WTC11 (cell line): Measurements from ENCODE around the gene PDCD6IP. TPM values are rescaled to one million over a fixed set of nuclear protein-coding genes. Genes with fewer than 3 reads are reported as not detected.

Source experiments
- ATAC-seq: fragments of 200-7000 bp; cut with Tn5 transposase; 2 replicates; pipeline ENCODE4 v1.10.0; 2021; ENCODE audit warnings: mild to moderate bottlenecking, moderate library complexity
- CTCF ChIA-PET: fragments of 300-600 bp; sonication (Branson Sonifier 250); formaldehyde crosslinking; loops from one replicate; lab custom pipeline; 2021; ENCODE audit warnings: antibody characterized with exemption; lab: Charles Lee
- POLR2A ChIA-PET: fragments of 350-600 bp; sonication (Branson Sonifier 250); formaldehyde crosslinking; loops from one replicate; lab custom pipeline; 2021; ENCODE audit warnings: antibody characterized with exemption; lab: Charles Lee
- DNase-seq: peaks from one replicate; pipeline ENCODE4 v3.0.0; 2021; ENCODE audit warnings: low spot score
- H3K27ac Mint-ChIP-seq: 2 replicates; pipeline ENCODE4 v1.8.0; 2021; ENCODE audit warnings: mixed read lengths
- H3K27me3 Mint-ChIP-seq: 2 replicates; pipeline ENCODE4 v1.8.0; 2021; ENCODE audit warnings: low read depth, mild to moderate bottlenecking, moderate library complexity, mixed read lengths
- H3K36me3 Mint-ChIP-seq: 2 replicates; pipeline ENCODE4 v1.8.0; 2021; ENCODE audit warnings: mixed read lengths
- H3K4me1 Mint-ChIP-seq: 2 replicates; pipeline ENCODE4 v1.8.0; 2022; ENCODE audit warnings: mixed read lengths
- H3K4me3 Mint-ChIP-seq: 2 replicates; pipeline ENCODE4 v1.8.0; 2021; ENCODE audit warnings: mild to moderate bottlenecking, moderate library complexity, mixed read lengths
- H3K9me3 Mint-ChIP-seq: 2 replicates; pipeline ENCODE4 v1.8.0; 2021; ENCODE audit warnings: mixed read lengths
- AFF4 ChIP-seq: sonication (generic); formaldehyde crosslinking; IDR thresholded peaks from 2 replicates; pipeline ENCODE4 v1.8.1; 2023; ENCODE audit warnings: mild to moderate bottlenecking, missing genetic modification reagents, borderline replicate concordance
- E2F1 ChIP-seq: sonication (generic); formaldehyde crosslinking; IDR thresholded peaks from 2 replicates; pipeline ENCODE4 v1.8.0; 2022; ENCODE audit warnings: mild to moderate bottlenecking, missing genetic modification reagents
- FOXJ3 ChIP-seq: sonication (generic); formaldehyde crosslinking; IDR thresholded peaks from 2 replicates; pipeline ENCODE4 v1.9.0; 2021; ENCODE audit warnings: missing genetic modification reagents, mild to moderate bottlenecking, borderline replicate concordance
- FOXP1 ChIP-seq: sonication (generic); formaldehyde crosslinking; IDR thresholded peaks from 2 replicates; pipeline ENCODE4 v1.8.0; 2022; ENCODE audit warnings: missing genetic modification reagents, mild to moderate bottlenecking, moderate library complexity, borderline replicate concordance
- GABPB1 ChIP-seq: sonication (generic); formaldehyde crosslinking; IDR thresholded peaks from 2 replicates; pipeline ENCODE4 v1.8.1; 2023; ENCODE audit warnings: mild to moderate bottlenecking, missing genetic modification reagents
- GRHL2 ChIP-seq: fragments of 250-450 bp; sonication (Bioruptor Pico); IDR thresholded peaks from 2 replicates; pipeline ENCODE4 v1.8.0; 2022; ENCODE audit warnings: mild to moderate bottlenecking, moderate library complexity; ENCODE audit not compliant: insufficient replicate concordance, severe bottlenecking
- IRF1 ChIP-seq: sonication (generic); formaldehyde crosslinking; IDR thresholded peaks from 2 replicates; pipeline ENCODE4 v1.8.0; 2023; ENCODE audit warnings: missing genetic modification reagents
- KAT7 ChIP-seq: sonication (generic); formaldehyde crosslinking; IDR thresholded peaks from 2 replicates; pipeline ENCODE4 v1.8.1; 2023; ENCODE audit warnings: missing genetic modification reagents, mild to moderate bottlenecking, borderline replicate concordance
- PREB ChIP-seq: sonication (generic); formaldehyde crosslinking; IDR thresholded peaks from 2 replicates; pipeline ENCODE4 v1.8.1; 2022; ENCODE audit warnings: mild to moderate bottlenecking, missing genetic modification reagents, moderate library complexity, borderline replicate concordance
- RELA ChIP-seq: sonication (generic); formaldehyde crosslinking; IDR thresholded peaks from 2 replicates; pipeline ENCODE4 v1.8.1; 2022; ENCODE audit warnings: missing genetic modification reagents, mild to moderate bottlenecking, borderline replicate concordance
- SP1 ChIP-seq: sonication (generic); formaldehyde crosslinking; conservative IDR thresholded peaks from 2 replicates; pipeline ENCODE4 v1.8.1; 2022; ENCODE audit warnings: missing genetic modification reagents
- STAT6 ChIP-seq: sonication (generic); formaldehyde crosslinking; conservative IDR thresholded peaks from 2 replicates; pipeline ENCODE4 v1.8.1; 2023; ENCODE audit warnings: mild to moderate bottlenecking, low read depth, missing genetic modification reagents, moderate library complexity
- TEAD4 ChIP-seq: sonication (generic); formaldehyde crosslinking; IDR thresholded peaks from 2 replicates; pipeline ENCODE4 v1.8.0; 2022; ENCODE audit warnings: mild to moderate bottlenecking, missing genetic modification reagents
- TP53 ChIP-seq: sonication (generic); formaldehyde crosslinking; IDR thresholded peaks from 2 replicates; pipeline ENCODE4 v1.8.1; 2023; ENCODE audit warnings: mild to moderate bottlenecking, missing genetic modification reagents
- ZNF219 ChIP-seq: sonication (generic); formaldehyde crosslinking; IDR thresholded peaks from 2 replicates; pipeline ENCODE4 v1.8.0; 2023; ENCODE audit warnings: missing genetic modification reagents, mild to moderate bottlenecking, borderline replicate concordance
- ZNF263 ChIP-seq: sonication (generic); formaldehyde crosslinking; IDR thresholded peaks from 2 replicates; pipeline ENCODE4 v1.8.1; 2022; ENCODE audit warnings: low read depth, mild to moderate bottlenecking, moderate library complexity, missing genetic modification reagents
- ZNF396 ChIP-seq: fragments of 250-450 bp; sonication (Bioruptor Pico); IDR thresholded peaks from 2 replicates; pipeline ENCODE4 v1.8.0; 2021; ENCODE audit warnings: mild to moderate bottlenecking, moderate library complexity, borderline replicate concordance
- ZNF416 ChIP-seq: fragments of 250-450 bp; sonication (Bioruptor Pico); IDR thresholded peaks from 2 replicates; pipeline ENCODE4 v1.9.0; 2021; ENCODE audit warnings: mild to moderate bottlenecking, inconsistent platforms
- ZNF425 ChIP-seq: fragments of 250-450 bp; sonication (Bioruptor Pico); conservative IDR thresholded peaks from 2 replicates; pipeline ENCODE4 v1.9.0; 2021; ENCODE audit warnings: mild to moderate bottlenecking
- ZNF671 ChIP-seq: fragments of 250-450 bp; sonication (Bioruptor Pico); IDR thresholded peaks from 2 replicates; pipeline ENCODE4 v1.8.0; 2021; ENCODE audit warnings: mild to moderate bottlenecking
- total RNA-seq: library from RNA; stranded (reverse); gene quantifications from 3 replicates; pipeline ENCODE4 v1.2.3, GENCODE V29; 2021

The PDCD6IP gene
- total RNA-seq, 1 experiment from 2014 or later: 173 TPM

GRCh38 chr3:33869977-33870376 lies 71.5 kb downstream of the PDCD6IP start (continued):
- TF ChIP-seq E2F1: no peak
- TF ChIP-seq SP1 (CRISPR knock-in tag): no peak

- CTCF ChIA-PET: no interaction called here
These were observed 76.4 kb downstream of the PDCD6IP start for GRCh38 chr3:33874815-33875214.

More at GRCh38 chr3:33874815-33875214, 76.4 kb downstream of the PDCD6IP start:
- peaks cover 39% of the 10 kb centered on the region for H3K4me1 Mint-ChIP-seq
- ATAC-seq: no peak
- H3K9me3 Mint-ChIP-seq: 0 out of 2 replicates have a peak, but pooled peaks cover 9% of the 10 kb centered on the region
- H3K27ac Mint-ChIP-seq: no peak overlapping the region
- no peak for DNase-seq
- POLR2A ChIA-PET: no interaction called here
- TF ChIP-seq ZNF671 (CRISPR knock-in tag): no peak
- no peak for TF ChIP-seq FOXP1 (CRISPR knock-in tag)
- no peak for TF ChIP-seq PREB
- TF ChIP-seq TP53: no peak
- no peak for TF ChIP-seq FOXJ3
- no peak for TF ChIP-seq GABPB1 (CRISPR knock-in tag)
- no peak for TF ChIP-seq ZNF416 (CRISPR knock-in tag)
- TF ChIP-seq AFF4 (CRISPR knock-in tag): no peak
- no peak for TF ChIP-seq KAT7
- TF ChIP-seq ZNF263: no peak
- no peak for TF ChIP-seq STAT6
- no peak for TF ChIP-seq IRF1 (CRISPR knock-in tag)
- TF ChIP-seq RELA: no peak
- no peak for TF ChIP-seq ZNF425 (CRISPR knock-in tag)
- TF ChIP-seq GRHL2 (CRISPR knock-in tag): no peak
- TF ChIP-seq ZNF396 (CRISPR knock-in tag): no peak
- TF ChIP-seq ZNF219 (CRISPR knock-in tag): no peak
- TF ChIP-seq TEAD4 (CRISPR knock-in tag): no peak
- no peaks in the 10 kb centered on the region; the same call in 1 of the 2 replicates for H3K27me3 Mint-ChIP-seq
- H3K36me3 Mint-ChIP-seq: no peaks in the 10 kb centered on the region
- no peak overlapping the region for H3K4me3 Mint-ChIP-seq
